H1 (cell line): ENCODE results near the gene TIMELESS. TPM values are rescaled to one million over a fixed set of nuclear protein-coding genes. Genes with fewer than 3 reads are reported as not detected.
A peak's percentile ranks its signal among the peaks of the same experiment; 100 is the strongest.
"Not testable (repeated sequence)": the region's sequence is repeated elsewhere in the genome, so short reads cannot be mapped to it uniquely, and the experiment has no call there.

Experiments
- CTCF ChIA-PET: fragments of 300-600 bp; sonication (Branson Sonifier 250); formaldehyde crosslinking; loops from one replicate; lab custom pipeline; 2021; ENCODE audit not compliant: partially characterized antibody; lab: Charles Lee
- POLR2A ChIA-PET: fragments of 300-600 bp; sonication (Branson Sonifier 250); formaldehyde crosslinking; loops from one replicate; lab custom pipeline; 2021; ENCODE audit warnings: inconsistent platforms; ENCODE audit not compliant: partially characterized antibody; lab: Charles Lee
- DNase-seq, 2 experiments: peaks; one replicate each; pipeline versions ENCODE4 v3.0.0 to v3.0.0-alpha.2; 2010 to 2022; ENCODE audit warnings: low spot score in 2 of 2, low read depth in 1 of 2, mixed read lengths in 1 of 2
- FAIRE-seq: peaks from 2 replicates; lab custom pipeline; 2011; peaks lifted over from hg19 to GRCh38; lab: Jason Lieb, UNC
- H2AFZ ChIP-seq: 2 replicates; pipeline ENCODE4 v1.8.1; 2012; ENCODE audit warnings: low read length, inconsistent platforms
- H2AK5ac ChIP-seq: 2 replicates; pipeline ENCODE4 v1.6.1; 2013; ENCODE audit warnings: low read depth, low read length
- H2BK120ac ChIP-seq: replicated peaks from 2 replicates; pipeline ENCODE3; 2013; ENCODE audit warnings: low read depth, low read length, inconsistent platforms
- H2BK12ac ChIP-seq: 2 replicates; pipeline ENCODE4 v1.6.1; 2013; ENCODE audit warnings: low read depth, low read length
- H2BK15ac ChIP-seq: 2 replicates; pipeline ENCODE4 v1.6.1; 2013; ENCODE audit warnings: low read length
- H2BK20ac ChIP-seq: 2 replicates; pipeline ENCODE4 v1.6.1; 2013; ENCODE audit warnings: low read length
- H2BK5ac ChIP-seq: 2 replicates; pipeline ENCODE4 v1.6.1; 2013; ENCODE audit warnings: low read depth, low read length
- H3K14ac ChIP-seq: 2 replicates; pipeline ENCODE4 v1.6.1; 2013; ENCODE audit warnings: inconsistent platforms; ENCODE audit not compliant: insufficient read length
- H3K18ac ChIP-seq: 2 replicates; pipeline ENCODE4 v1.6.1; 2013; ENCODE audit warnings: low read length; ENCODE audit errors: extremely low read depth
- H3K23ac ChIP-seq: 2 replicates; pipeline ENCODE4 v1.6.1; 2013; ENCODE audit warnings: inconsistent platforms; ENCODE audit not compliant: insufficient read length
- H3K23me2 ChIP-seq: 2 replicates; pipeline ENCODE4 v1.6.1; 2013; ENCODE audit warnings: low read depth, low read length
- H3K27ac ChIP-seq: 2 replicates; pipeline ENCODE4 v1.6.1; 2011; ENCODE audit warnings: low read depth, low read length, inconsistent platforms
- H3K27me3 ChIP-seq, 4 experiments: replicated peaks in 1 of 4; 1 replicate in 1 of 4; 2 replicates in 3 of 4; pipeline versions ENCODE4 v1.6.1 to v1.8.1; 2011 to 2013; ENCODE audit warnings: low read length in 3 of 4, mild to moderate bottlenecking in 3 of 4, inconsistent platforms in 2 of 4, mixed read lengths in 2 of 4, moderate library complexity in 1 of 4; ENCODE audit not compliant: control insufficient read depth in 3 of 4, insufficient read depth in 3 of 4; ENCODE audit errors: extremely low read depth in 1 of 4
- H3K36me3 ChIP-seq, 4 experiments: 2 replicates each; pipeline versions ENCODE4 v1.6.1 to v1.8.1; 2011 to 2013; ENCODE audit warnings: mild to moderate bottlenecking in 4 of 4, low read length in 3 of 4, moderate library complexity in 2 of 4, control low read depth in 1 of 4, inconsistent platforms in 1 of 4; ENCODE audit not compliant: insufficient read depth in 4 of 4, control insufficient read depth in 2 of 4
- H3K4ac ChIP-seq: replicated peaks from 2 replicates; pipeline ENCODE3; 2013; ENCODE audit warnings: low read length, low read depth, mixed read lengths, inconsistent platforms; ENCODE audit not compliant: insufficient read length
- H3K4me1 ChIP-seq, 4 experiments: replicated peaks in 1 of 4; 1 replicate in 1 of 4; 2 replicates in 3 of 4; pipeline versions ENCODE4 v1.6.1 to v1.8.1; 2011 to 2013; ENCODE audit warnings: low read length in 3 of 4, inconsistent platforms in 2 of 4, mixed read lengths in 1 of 4; ENCODE audit not compliant: insufficient read depth in 4 of 4, control insufficient read depth in 3 of 4
- H3K4me2 ChIP-seq, 2 experiments: 2 replicates each; pipeline versions ENCODE4 v1.6.1 to v1.8.1; 2011 to 2013; ENCODE audit warnings: low read depth in 2 of 2, low read length in 2 of 2, control low read depth in 1 of 2, inconsistent platforms in 1 of 2, mild to moderate bottlenecking in 1 of 2; ENCODE audit not compliant: insufficient read depth in 1 of 2
- H3K4me3 ChIP-seq, 4 experiments: fragments of 200-600, 300-600 bp in 1 of 4; sonication (generic), shearing (Covaris generic), sonication (Bioruptor Twin) in 1 of 4; 2 replicates each; pipeline versions ENCODE4 v1.5.1 to v1.8.1; 2011 to 2016; ENCODE audit warnings: low read length in 4 of 4, low read depth in 3 of 4, control low read depth in 2 of 4, inconsistent platforms in 2 of 4, mild to moderate bottlenecking in 2 of 4, mixed read lengths in 1 of 4, moderate library complexity in 1 of 4; ENCODE audit not compliant: insufficient read depth in 2 of 4; ENCODE audit errors: extremely low read depth in 1 of 4
- H3K56ac ChIP-seq: replicated peaks from 2 replicates; pipeline ENCODE3; 2013; ENCODE audit warnings: low read depth, mild to moderate bottlenecking, mixed read lengths, low read length, inconsistent platforms; ENCODE audit not compliant: insufficient read length
- H3K79me1 ChIP-seq: 2 replicates; pipeline ENCODE4 v1.6.1; 2013; ENCODE audit warnings: low read depth, low read length, control low read depth
- H3K79me2 ChIP-seq, 2 experiments: 2 replicates each; pipeline versions ENCODE4 v1.6.1 to v1.8.1; 2012 to 2013; ENCODE audit warnings: low read length in 2 of 2, mild to moderate bottlenecking in 2 of 2, inconsistent platforms in 1 of 2; ENCODE audit not compliant: insufficient read depth in 2 of 2, control insufficient read depth in 1 of 2
- H3K9ac ChIP-seq, 4 experiments: replicated peaks in 1 of 4; 1 replicate in 1 of 4; 2 replicates in 3 of 4; pipeline versions ENCODE4 v1.6.1 to v1.8.1; 2011 to 2013; ENCODE audit warnings: low read depth in 3 of 4, low read length in 3 of 4, control low read depth in 2 of 4, mild to moderate bottlenecking in 2 of 4, moderate library complexity in 2 of 4, inconsistent platforms in 1 of 4; ENCODE audit errors: extremely low read depth in 1 of 4
- H3K9me3 ChIP-seq, 2 experiments: 2 replicates each; pipeline versions ENCODE4 v1.6.1 to v1.8.1; 2012 to 2013; ENCODE audit warnings: mild to moderate bottlenecking in 2 of 2, moderate library complexity in 2 of 2, control low read depth in 1 of 2, inconsistent platforms in 1 of 2, low read depth in 1 of 2, low read length in 1 of 2, mixed read lengths in 1 of 2; ENCODE audit not compliant: insufficient read depth in 2 of 2
- H4K20me1 ChIP-seq, 2 experiments: replicated peaks in 1 of 2; 2 replicates each; pipeline versions ENCODE3 to v1.8.1; 2011 to 2013; ENCODE audit warnings: inconsistent platforms in 2 of 2, low read length in 2 of 2, mild to moderate bottlenecking in 1 of 2; ENCODE audit not compliant: insufficient read depth in 2 of 2, control insufficient read depth in 1 of 2
- H4K5ac ChIP-seq: 2 replicates; pipeline ENCODE4 v1.6.1; 2013; ENCODE audit warnings: low read length, low read depth, mixed read lengths, inconsistent platforms; ENCODE audit not compliant: insufficient read length
- H4K8ac ChIP-seq: 2 replicates; pipeline ENCODE4 v1.8.0; 2013; ENCODE audit warnings: mild to moderate bottlenecking, moderate library complexity, low read length, inconsistent platforms; ENCODE audit not compliant: insufficient read depth; ENCODE audit errors: extremely low read depth
- H4K91ac ChIP-seq: replicated peaks from 2 replicates; pipeline ENCODE3; 2013; ENCODE audit warnings: low read length, mixed read lengths, inconsistent platforms; ENCODE audit not compliant: insufficient read length
- WGBS, 2 experiments: shearing (Covaris generic) in 1 of 2; methylation state at CpG; one replicate each; pipeline versions ENCODE4 v1.1.6 to v1.1.7; 2013 to 2015; ENCODE audit warnings: low lambda C conversion rate in 2 of 2, mixed read lengths in 2 of 2, inconsistent platforms in 1 of 2, low coverage in 1 of 2, missing lambda C conversion rate in 1 of 2; ENCODE audit not compliant: insufficient replicate concordance in 2 of 2, insufficient coverage in 1 of 2, insufficient read length in 1 of 2; ENCODE audit errors: extremely low coverage in 1 of 2, missing lambda C conversion rate in 1 of 2; 5-methylcytosine and 5-hydroxymethylcytosine counted together
- polyA plus RNA-seq, 7 experiments: library from polyadenylated mRNA; depleted of rRNA in 3 of 7; stranded (reverse) in 5 of 7; unstranded in 2 of 7; fragments of >200 nt in 5 of 7; fragments of 200-250 nt in 2 of 7; gene quantifications; 1 replicate in 5 of 7; 2 replicates in 1 of 7; 4 replicates in 1 of 7; pipeline versions ENCODE4 v1.2.1 to v1.2.3, GENCODE V29; 2011 to 2013; ENCODE audit warnings: missing spikeins in 2 of 7, mixed read lengths in 2 of 7
- total RNA-seq: library from RNA; stranded (reverse); fragmentation: NEBNext Ultra II Directional; extraction: Animal tissue kit (Norgen Biotek cat#: 25700); gene quantifications from 2 replicates; pipeline ENCODE4 v1.2.1, GENCODE V29; 2021
- TF ChIP-seq, protein P1 (sequence below): IDR thresholded peaks from 2 replicates; pipeline ENCODE4 v1.6.1; 2012; ENCODE audit warnings: inconsistent platforms

The TIMELESS gene
- total and polyA plus RNA-seq, 2 of the 8 experiments (the other 6 are each of a cell fraction or from before 2014, with no cell fraction given) = 17.1 to 86.7 TPM

GRCh38 chr12:56498126-56498902 is 49.1 kb upstream of the TIMELESS start:
- H3K18ac ChIP-seq, H3K79me2 ChIP-seq, H3K23me2 ChIP-seq, H3K27ac ChIP-seq, H3K23ac ChIP-seq, H2BK12ac ChIP-seq, H3K4ac ChIP-seq, H3K27me3 ChIP-seq, DNase-seq, H4K91ac ChIP-seq, POLR2A ChIA-PET, H2BK5ac ChIP-seq, H3K56ac ChIP-seq, H3K14ac ChIP-seq, H3K4me1 ChIP-seq, FAIRE-seq, H3K79me1 ChIP-seq, H4K20me1 ChIP-seq, H2BK15ac ChIP-seq, H4K8ac ChIP-seq, H3K4me3 ChIP-seq, H2AK5ac ChIP-seq, H4K5ac ChIP-seq, H2BK120ac ChIP-seq, H3K36me3 ChIP-seq, H3K4me2 ChIP-seq, H2BK20ac ChIP-seq, H2AFZ ChIP-seq, H3K9ac ChIP-seq: not testable (repeated sequence)
- TF ChIP-seq, protein P1, sequence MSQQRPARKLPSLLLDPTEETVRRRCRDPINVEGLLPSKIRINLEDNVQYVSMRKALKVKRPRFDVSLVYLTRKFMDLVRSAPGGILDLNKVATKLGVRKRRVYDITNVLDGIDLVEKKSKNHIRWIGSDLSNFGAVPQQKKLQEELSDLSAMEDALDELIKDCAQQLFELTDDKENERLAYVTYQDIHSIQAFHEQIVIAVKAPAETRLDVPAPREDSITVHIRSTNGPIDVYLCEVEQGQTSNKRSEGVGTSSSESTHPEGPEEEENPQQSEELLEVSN = peak; percentile 75
- WGBS, 2 experiments = 74% methylated on average over 14 of the region's 14 CpGs; no CpG with 5 or more reads in 1 of the 2 experiments
- CTCF ChIA-PET = interaction anchor here (0.6 to 0.9 kb wide), 3 partner anchors 9 to 139 kb away, joined by 3 read pairs; no protein-coding TSS in a partner anchor
- H3K9me3 ChIP-seq = peaks cover 4 to 16% of the 10 kb centered on the region in 2 experiments; a peak in 2 of 4 replicates
